ENCODE measurements around the gene CFAP58. TPM values are rescaled to one million over a fixed set of nuclear protein-coding genes. Genes with fewer than 3 reads are reported as not detected.
A peak's percentile ranks its signal among the peaks of the same experiment; 100 is the strongest.

CFAP58 gene
- polyA plus RNA-seq, 3 donors: 0.16 TPM; not detected in 2

DNA sequence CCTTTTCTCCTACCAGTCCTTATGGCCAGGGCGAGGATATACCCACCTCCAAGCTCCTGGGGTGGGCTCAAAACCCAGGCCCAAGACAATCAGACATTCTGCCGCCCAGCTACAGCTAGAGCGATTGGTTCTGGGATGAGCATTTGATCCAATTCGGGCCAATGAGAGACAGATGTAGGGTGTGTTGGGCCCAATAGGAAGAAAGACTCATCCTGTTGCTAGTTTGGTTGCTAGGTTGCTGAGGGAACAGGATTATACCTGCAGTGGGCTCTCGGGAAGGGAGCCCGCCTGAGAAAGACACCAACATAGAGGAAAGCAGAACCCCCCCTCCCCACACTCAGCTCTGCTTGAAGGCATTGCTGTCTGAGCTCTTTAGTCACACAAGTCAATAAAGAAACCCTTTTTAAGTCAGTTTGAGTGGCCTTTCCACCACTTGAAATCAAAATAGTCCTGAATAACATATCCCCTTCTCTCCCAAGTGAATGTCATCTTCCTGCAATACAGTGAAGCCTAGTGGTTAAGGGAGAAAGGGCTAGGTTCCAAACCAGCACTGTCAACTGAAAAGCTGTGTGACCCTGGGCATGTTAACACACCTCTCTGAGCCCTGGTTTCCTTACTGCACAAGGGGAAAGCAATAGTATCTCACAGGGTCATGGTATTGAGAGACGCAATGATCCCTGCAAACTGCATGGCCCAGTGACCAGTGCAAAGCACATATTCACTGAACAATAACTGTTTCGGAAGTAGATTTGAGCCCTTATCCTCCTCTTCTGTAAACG lies 37.1 kb upstream of the CFAP58 start:
- peak overlapping the region in 1 of 2 donors; percentile 39 for H3K27ac ChIP-seq (ENCODE audit: low read depth in 1 of 2, low read length in 2 of 2)
- H3K36me3 ChIP-seq (replicated peaks in 1 of 2; ENCODE audit: control insufficient read depth in 1 of 2, insufficient read depth in 2 of 2, low read length in 2 of 2): peaks cover 46 to 69% of the 10 kb centered on the region in 2 donors
- H3K9me3 Mint-ChIP-seq: peaks cover 0 to 2% (median 0%) of the 10 kb centered on the region in 7 donors
- peaks cover 100% of the 10 kb centered on the region for H3K79me2 ChIP-seq (ENCODE audit: insufficient read depth, low read length)
- H2AFZ ChIP-seq (ENCODE audit: insufficient read depth, low read depth, low read length, poor library complexity, severe bottlenecking): no peak overlapping the region
- peaks cover 63 to 85% of the 10 kb centered on the region in 2 donors for H3K36me3 Mint-ChIP-seq
- no peak overlapping the region for H3K4me2 ChIP-seq (replicated peaks; ENCODE audit: extremely low read depth, low read length, poor library complexity, severe bottlenecking)
- peaks cover 32 to 47% of the 10 kb centered on the region in 2 donors for H3K4me1 ChIP-seq (ENCODE audit: control insufficient read depth in 1 of 2, insufficient read depth in 2 of 2, low read length in 2 of 2)
- DNase-seq: no peak
- no peak overlapping the region for H3K9ac ChIP-seq (ENCODE audit: insufficient read depth, low read length, poor library complexity, severe bottlenecking)
- no peaks in the 10 kb centered on the region for H3K27me3 ChIP-seq (ENCODE audit: control insufficient read depth in 2 of 2, insufficient read depth in 2 of 2, low read length in 2 of 2)
- H3K9me3 ChIP-seq (replicated peaks in 1 of 2; ENCODE audit: control insufficient read depth in 1 of 2, insufficient read depth in 1 of 2, low read length in 2 of 2): no peaks in the 10 kb centered on the region
- H3K4me3 Mint-ChIP-seq: no peak overlapping the region
- TF ChIP-seq, protein P1, sequence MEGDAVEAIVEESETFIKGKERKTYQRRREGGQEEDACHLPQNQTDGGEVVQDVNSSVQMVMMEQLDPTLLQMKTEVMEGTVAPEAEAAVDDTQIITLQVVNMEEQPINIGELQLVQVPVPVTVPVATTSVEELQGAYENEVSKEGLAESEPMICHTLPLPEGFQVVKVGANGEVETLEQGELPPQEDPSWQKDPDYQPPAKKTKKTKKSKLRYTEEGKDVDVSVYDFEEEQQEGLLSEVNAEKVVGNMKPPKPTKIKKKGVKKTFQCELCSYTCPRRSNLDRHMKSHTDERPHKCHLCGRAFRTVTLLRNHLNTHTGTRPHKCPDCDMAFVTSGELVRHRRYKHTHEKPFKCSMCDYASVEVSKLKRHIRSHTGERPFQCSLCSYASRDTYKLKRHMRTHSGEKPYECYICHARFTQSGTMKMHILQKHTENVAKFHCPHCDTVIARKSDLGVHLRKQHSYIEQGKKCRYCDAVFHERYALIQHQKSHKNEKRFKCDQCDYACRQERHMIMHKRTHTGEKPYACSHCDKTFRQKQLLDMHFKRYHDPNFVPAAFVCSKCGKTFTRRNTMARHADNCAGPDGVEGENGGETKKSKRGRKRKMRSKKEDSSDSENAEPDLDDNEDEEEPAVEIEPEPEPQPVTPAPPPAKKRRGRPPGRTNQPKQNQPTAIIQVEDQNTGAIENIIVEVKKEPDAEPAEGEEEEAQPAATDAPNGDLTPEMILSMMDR (IDR thresholded peaks at IDR 0.05): no peak
- WGBS (ENCODE audit: insufficient coverage): 98% methylated on average over 8 of the region's 9 CpGs
- H3K27ac Mint-ChIP-seq: peak overlapping the region in 6 of 7 donors; percentile 11 to 65 (median 48)
- H3K4me3 ChIP-seq (replicated peaks in 1 of 3; ENCODE audit: low read depth in 2 of 3, low read length in 3 of 3): no peak overlapping the region
- H4K20me1 ChIP-seq (ENCODE audit: insufficient read depth, low read length): peaks cover 100% of the 10 kb centered on the region
- H3K27me3 Mint-ChIP-seq (ENCODE audit: low read depth in 3 of 3): peaks cover 0 to 1% (median 0%) of the 10 kb centered on the region in 3 donors
- intact Hi-C loops (cut with micrococcal nuclease): no loop called here
- peaks cover 56% of the 10 kb centered on the region for H3K4me1 Mint-ChIP-seq

DNA sequence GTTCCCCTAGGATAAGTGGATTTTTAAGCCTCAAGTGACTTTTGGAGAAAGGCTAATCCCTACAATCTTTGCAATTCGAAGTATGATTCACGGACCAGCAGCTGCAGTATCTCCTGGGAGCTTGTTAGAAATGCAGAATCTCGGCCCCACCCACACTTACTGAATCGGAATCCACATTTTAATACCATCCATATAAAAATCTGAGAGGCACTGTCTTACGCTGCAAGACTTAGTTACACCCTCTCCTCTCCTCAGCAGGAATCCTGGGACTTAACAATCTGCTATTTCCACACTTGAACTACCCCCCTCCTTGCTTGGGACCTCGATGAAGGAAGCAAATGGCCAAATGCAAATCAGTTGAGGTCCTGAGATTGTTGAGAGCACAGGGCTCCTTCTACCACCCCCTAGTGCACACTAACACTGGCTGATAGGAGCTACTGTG lies 36.3 kb upstream of the CFAP58 start:
- Mint-ChIP-seq H3K27me3 (ENCODE audit: low read depth in 3 of 3) (peaks cover 0 to 1% (median 0%) of the 10 kb centered on the region in 3 donors), H3K9me3 (peaks cover 0 to 2% (median 0%) of the 10 kb centered on the region in 7 donors), H3K4me1 (peaks cover 59% of the 10 kb centered on the region), H3K4me3 (no peak overlapping the region), H3K27ac (peak overlapping the region in 4 of 7 donors; percentile 49 to 85 (median 64)), H3K36me3 (peaks cover 56 to 82% of the 10 kb centered on the region in 2 donors)
- H3K27ac ChIP-seq (ENCODE audit: low read depth in 1 of 2, low read length in 2 of 2): peak overlapping the region in 1 of 2 donors; percentile 39
- no peak overlapping the region for H3K4me2 ChIP-seq (replicated peaks; ENCODE audit: extremely low read depth, low read length, poor library complexity, severe bottlenecking)
- no peaks in the 10 kb centered on the region for H3K9me3 ChIP-seq (replicated peaks in 1 of 2; ENCODE audit: control insufficient read depth in 1 of 2, insufficient read depth in 1 of 2, low read length in 2 of 2)
- no peak overlapping the region for H3K4me3 ChIP-seq (replicated peaks in 1 of 3; ENCODE audit: low read depth in 2 of 3, low read length in 3 of 3)
- peaks cover 100% of the 10 kb centered on the region for H3K79me2 ChIP-seq (ENCODE audit: insufficient read depth, low read length)
- no peak overlapping the region for H2AFZ ChIP-seq (ENCODE audit: insufficient read depth, low read depth, low read length, poor library complexity, severe bottlenecking)
- H3K4me1 ChIP-seq (ENCODE audit: control insufficient read depth in 1 of 2, insufficient read depth in 2 of 2, low read length in 2 of 2): peaks cover 39 to 54% of the 10 kb centered on the region in 2 donors
- DNase-seq: no peak
- no peaks in the 10 kb centered on the region for H3K27me3 ChIP-seq (ENCODE audit: control insufficient read depth in 2 of 2, insufficient read depth in 2 of 2, low read length in 2 of 2)
- intact Hi-C loops (cut with micrococcal nuclease): no loop called here
- H3K9ac ChIP-seq (ENCODE audit: insufficient read depth, low read length, poor library complexity, severe bottlenecking): no peak overlapping the region
- 89% methylated on average over 6 of the region's 6 CpGs for WGBS (ENCODE audit: insufficient coverage)
- H3K36me3 ChIP-seq (replicated peaks in 1 of 2; ENCODE audit: control insufficient read depth in 1 of 2, insufficient read depth in 2 of 2, low read length in 2 of 2): peaks cover 41 to 61% of the 10 kb centered on the region in 2 donors
- TF ChIP-seq, protein P1 (IDR thresholded peaks at IDR 0.05): no peak
- peaks cover 100% of the 10 kb centered on the region for H4K20me1 ChIP-seq (ENCODE audit: insufficient read depth, low read length)
